Measurements from ENCODE around the gene GBP2.
"Not testable (repeated sequence)": the region's sequence is repeated elsewhere in the genome, so short reads cannot be mapped to it uniquely, and the experiment has no call there.

The GBP2 gene

GRCh38 chr1:89133747-89134146 is 7.8 kb upstream of the GBP2 start:
- H3K27ac ChIP-seq (ENCODE audit: low read length): no peak overlapping the region
- no peaks in the 10 kb centered on the region for H3K9me3 ChIP-seq (ENCODE audit: insufficient read depth, low read length)
- no peak overlapping the region for H3K4me3 ChIP-seq (ENCODE audit: low read length)
- peaks cover 10% of the 10 kb centered on the region for H3K4me1 ChIP-seq (ENCODE audit: low read length)
- TF ChIP-seq CTCF (IDR thresholded peaks at IDR 0.05; ENCODE audit: low read depth, low read length): no peak
- TF ChIP-seq EZH2phosphoT487 (IDR thresholded peaks at IDR 0.05; ENCODE audit: low read depth): no peak
- no peaks in the 10 kb centered on the region for H3K36me3 ChIP-seq (replicated peaks; ENCODE audit: low read depth, low read length)
- H3K9ac ChIP-seq (ENCODE audit: low read length): no peak overlapping the region
- H2AFZ ChIP-seq (ENCODE audit: low read depth, low read length): no peak overlapping the region
- no peak overlapping the region for H3K4me2 ChIP-seq (ENCODE audit: low read length)
- no peaks in the 10 kb centered on the region for H3K79me2 ChIP-seq (ENCODE audit: low read length)
- H4K20me1 ChIP-seq (ENCODE audit: insufficient read depth, low read length): no peaks in the 10 kb centered on the region
- H3K27me3 ChIP-seq (ENCODE audit: low read depth, low read length): no peaks in the 10 kb centered on the region

- no peaks in the 10 kb centered on the region for H3K9me3 ChIP-seq (ENCODE audit: insufficient read depth, low read length)
These were observed 4.8 kb upstream of the GBP2 start for GRCh38 chr1:89130716-89131115.

GRCh38 chr1:89129911-89130310 is 4.0 kb upstream of the GBP2 start:
- H3K4me3 ChIP-seq (ENCODE audit: low read length): no peak overlapping the region
- H2AFZ ChIP-seq (ENCODE audit: low read depth, low read length): no peak overlapping the region
- peaks cover 20% of the 10 kb centered on the region for H3K4me1 ChIP-seq (ENCODE audit: low read length)
- H3K9me3 ChIP-seq (ENCODE audit: insufficient read depth, low read length): no peaks in the 10 kb centered on the region
- TF ChIP-seq CTCF (IDR thresholded peaks at IDR 0.05; ENCODE audit: low read depth, low read length) (no peak), EZH2phosphoT487 (IDR thresholded peaks at IDR 0.05; ENCODE audit: low read depth) (no peak)
- no peak overlapping the region for H3K27ac ChIP-seq (ENCODE audit: low read length)
- no peaks in the 10 kb centered on the region for H3K36me3 ChIP-seq (replicated peaks; ENCODE audit: low read depth, low read length)
- no peak overlapping the region for H3K9ac ChIP-seq (ENCODE audit: low read length)
- H3K27me3 ChIP-seq (ENCODE audit: low read depth, low read length): no peaks in the 10 kb centered on the region
- H3K4me2 ChIP-seq (ENCODE audit: low read length): no peak overlapping the region
- H3K79me2 ChIP-seq (ENCODE audit: low read length): no peaks in the 10 kb centered on the region
- H4K20me1 ChIP-seq (ENCODE audit: insufficient read depth, low read length): no peaks in the 10 kb centered on the region

More at GRCh38 chr1:89130716-89131115, 4.8 kb upstream of the GBP2 start:
- TF ChIP-seq CTCF (IDR thresholded peaks at IDR 0.05; ENCODE audit: low read depth, low read length) (no peak), EZH2phosphoT487 (IDR thresholded peaks at IDR 0.05; ENCODE audit: low read depth) (no peak)
- Histone ChIP-seq H3K4me3 (ENCODE audit: low read length) (no peak overlapping the region), H3K27me3 (ENCODE audit: low read depth, low read length) (no peaks in the 10 kb centered on the region), H3K36me3 (replicated peaks; ENCODE audit: low read depth, low read length) (no peaks in the 10 kb centered on the region), H3K27ac (ENCODE audit: low read length) (no peak overlapping the region), H4K20me1 (ENCODE audit: insufficient read depth, low read length) (no peaks in the 10 kb centered on the region), H3K9ac (ENCODE audit: low read length) (no peak overlapping the region), H3K4me1 (ENCODE audit: low read length) (peaks cover 20% of the 10 kb centered on the region), H3K79me2 (ENCODE audit: low read length) (no peaks in the 10 kb centered on the region), H2AFZ (ENCODE audit: low read depth, low read length) (no peak overlapping the region), H3K4me2 (ENCODE audit: low read length) (no peak overlapping the region)

- not testable (repeated sequence) for H3K27ac ChIP-seq (ENCODE audit: low read length); H3K4me3 ChIP-seq (ENCODE audit: low read length); H3K4me2 ChIP-seq (ENCODE audit: low read length); H3K27me3 ChIP-seq (ENCODE audit: low read depth, low read length); H3K79me2 ChIP-seq (ENCODE audit: low read length); H3K9me3 ChIP-seq (ENCODE audit: insufficient read depth, low read length); H2AFZ ChIP-seq (ENCODE audit: low read depth, low read length); H4K20me1 ChIP-seq (ENCODE audit: insufficient read depth, low read length); H3K9ac ChIP-seq (ENCODE audit: low read length); H3K36me3 ChIP-seq (replicated peaks; ENCODE audit: low read depth, low read length)
- H3K4me1 ChIP-seq (ENCODE audit: low read length): peaks cover 20% of the 10 kb centered on the region
These were observed 2.1 kb upstream of the GBP2 start for GRCh38 chr1:89128003-89128458.

GRCh38 chr1:89126602-89127565 is 970 bp upstream of the GBP2 start:
- not testable (repeated sequence) for H3K4me2 ChIP-seq (ENCODE audit: low read length); H3K9me3 ChIP-seq (ENCODE audit: insufficient read depth, low read length); H3K36me3 ChIP-seq (replicated peaks; ENCODE audit: low read depth, low read length); H2AFZ ChIP-seq (ENCODE audit: low read depth, low read length); H4K20me1 ChIP-seq (ENCODE audit: insufficient read depth, low read length); H3K79me2 ChIP-seq (ENCODE audit: low read length); H3K4me3 ChIP-seq (ENCODE audit: low read length); H3K9ac ChIP-seq (ENCODE audit: low read length); H3K27me3 ChIP-seq (ENCODE audit: low read depth, low read length); H3K27ac ChIP-seq (ENCODE audit: low read length)
- peaks cover 20% of the 10 kb centered on the region for H3K4me1 ChIP-seq (ENCODE audit: low read length)

Measured in OCI-LY3 (cell line).